Testis (tissue), 3 donors: Measurements from ENCODE around the gene KMT5C. TPM values are rescaled to one million over a fixed set of nuclear protein-coding genes. Genes with fewer than 3 reads are reported as not detected.

Experiments
- DNase-seq: peaks from one replicate; pipeline ENCODE4 v3.0.0-alpha.2; 2019
- H3K27ac ChIP-seq, 2 donors: fragments of 200-600 bp; sonication (generic); one replicate each; pipeline ENCODE4 v1.5.1; 2019
- H3K27me3 ChIP-seq: fragments of 200-600 bp; sonication (generic); one replicate; pipeline ENCODE4 v1.5.1; 2019
- H3K36me3 ChIP-seq: fragments of 200-600 bp; sonication (generic); one replicate; pipeline ENCODE4 v1.5.1; 2017; ENCODE audit warnings: low read depth; ENCODE audit errors: missing control alignments
- H3K4me1 ChIP-seq: fragments of 200-600 bp; sonication (generic); one replicate; pipeline ENCODE4 v1.5.1; 2019
- H3K4me3 ChIP-seq, 2 donors: fragments of 200-600 bp; sonication (generic); one replicate each; pipeline ENCODE4 v1.5.1; 2017 to 2019
- H3K9me3 ChIP-seq: fragments of 200-600 bp; sonication (generic); one replicate; pipeline ENCODE4 v1.5.1; 2017
- CTCF ChIP-seq, 3 experiments: fragments of 450-650 bp in 2 of 3; fragments of 200-600 bp in 1 of 3; sonication (generic) in 1 of 3; IDR thresholded peaks; one replicate each; pipeline ENCODE4 v1.5.1; 2016 to 2019; ENCODE audit warnings: antibody characterized with exemption in 3 of 3, mild to moderate bottlenecking in 2 of 3, moderate library complexity in 1 of 3
- POLR2A ChIP-seq: fragments of 450-650 bp; IDR thresholded peaks from one replicate; pipeline ENCODE4 v1.6.1; 2017; ENCODE audit warnings: antibody characterized with exemption, mild to moderate bottlenecking, moderate library complexity
- WGBS, 2 donors: methylation state at CpG; one replicate each; pipeline ENCODE4 v1.1.5; 2018; 5-methylcytosine and 5-hydroxymethylcytosine counted together
- intact Hi-C: fragments of 100-400 bp; cut with DNase I; formaldehyde crosslinking; loops from one replicate; pipeline ENCODE4 v1.15.1; 2023; ENCODE audit warnings: low total_unique reads
- polyA plus RNA-seq: library from polyadenylated mRNA; stranded (reverse); fragments of 350-450 nt; fragmentation: Illumina TruSeq; extraction: RNeasy Lipid Tissue Mini Kit (QIAGEN cat#74804); gene quantifications from one replicate; pipeline ENCODE4 v1.2.3, GENCODE V29; 2014; ENCODE audit warnings: low read depth, low replicate concordance; ENCODE audit not compliant: insufficient read depth
- total RNA-seq, 2 donors: library from RNA; depleted of rRNA; stranded (reverse); fragments of >200 nt; gene quantifications; one replicate each; pipeline ENCODE4 v1.2.3, GENCODE V29; 2016

The KMT5C gene
- total and polyA plus RNA-seq, 3 donors from 2014 or later: 14.6 to 62.9 (median 48.8) TPM

DNA sequence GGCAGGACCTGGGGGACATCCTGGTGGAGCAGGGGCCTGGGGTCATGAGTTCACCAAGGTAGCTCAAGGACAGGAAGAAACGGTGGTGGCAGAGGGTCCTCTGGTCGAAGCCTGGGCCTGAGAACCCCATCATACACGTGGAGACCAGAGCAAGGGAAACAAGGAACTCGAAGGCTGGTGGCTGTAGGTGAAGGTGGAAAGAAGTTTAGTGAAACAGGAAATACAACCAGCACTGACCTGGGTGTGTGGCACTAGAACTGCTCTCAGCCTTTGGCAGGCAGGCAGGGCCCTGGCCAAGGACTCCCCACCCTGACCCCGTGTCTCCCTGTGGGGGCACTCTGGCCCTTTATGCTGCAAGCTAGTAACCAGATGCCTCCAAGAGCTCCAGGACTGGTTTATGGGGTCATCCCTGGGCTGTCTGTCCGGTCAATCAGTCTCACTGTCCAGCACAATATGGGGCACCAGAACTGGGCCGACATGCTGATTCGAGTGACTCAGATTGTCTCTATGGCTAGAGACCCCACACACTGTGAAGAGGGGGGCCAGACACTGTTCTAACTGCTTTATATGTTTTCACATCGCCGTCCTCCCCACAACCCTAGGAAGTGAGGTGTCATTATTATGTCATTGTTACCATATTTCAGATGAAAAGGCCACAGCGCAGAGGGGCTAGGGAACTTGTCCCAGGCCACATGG is 11.1 kb downstream of the KMT5C start:
- H3K9me3 ChIP-seq: no peaks in the 10 kb centered on the region
- no peak overlapping the region for H3K27ac ChIP-seq
- peaks cover 8% of the 10 kb centered on the region for H3K4me1 ChIP-seq
- 81 to 89% methylated on average over 10 to 11 of the region's 11 CpGs for WGBS, 2 donors
- no peak overlapping the region for H3K4me3 ChIP-seq
- DNase-seq: no peak
- H3K36me3 ChIP-seq: no peaks in the 10 kb centered on the region
- H3K27me3 ChIP-seq: no peaks in the 10 kb centered on the region
- intact Hi-C loops: no loop called here
- TF ChIP-seq CTCF (IDR thresholded peaks at IDR 0.05) (no peak), POLR2A (no peak)

- peaks cover 8% of the 10 kb centered on the region for H3K4me1 ChIP-seq
- WGBS, 2 donors: 87% methylated on average over 6 of the region's 6 CpGs; no CpG with 5 or more reads in 1 of the 2 donors
- TF ChIP-seq CTCF (IDR thresholded peaks at IDR 0.05) (no peak), POLR2A (no peak)
- H3K9me3 ChIP-seq: no peaks in the 10 kb centered on the region
- H3K36me3 ChIP-seq: no peaks in the 10 kb centered on the region
- no peak overlapping the region for H3K4me3 ChIP-seq
- no peaks in the 10 kb centered on the region for H3K27me3 ChIP-seq
- intact Hi-C loops: no loop called here
- DNase-seq: no peak
- no peak overlapping the region for H3K27ac ChIP-seq
Measured at GRCh38 chr19:55352040-55352439, 12.4 kb downstream of the KMT5C start.

DNA sequence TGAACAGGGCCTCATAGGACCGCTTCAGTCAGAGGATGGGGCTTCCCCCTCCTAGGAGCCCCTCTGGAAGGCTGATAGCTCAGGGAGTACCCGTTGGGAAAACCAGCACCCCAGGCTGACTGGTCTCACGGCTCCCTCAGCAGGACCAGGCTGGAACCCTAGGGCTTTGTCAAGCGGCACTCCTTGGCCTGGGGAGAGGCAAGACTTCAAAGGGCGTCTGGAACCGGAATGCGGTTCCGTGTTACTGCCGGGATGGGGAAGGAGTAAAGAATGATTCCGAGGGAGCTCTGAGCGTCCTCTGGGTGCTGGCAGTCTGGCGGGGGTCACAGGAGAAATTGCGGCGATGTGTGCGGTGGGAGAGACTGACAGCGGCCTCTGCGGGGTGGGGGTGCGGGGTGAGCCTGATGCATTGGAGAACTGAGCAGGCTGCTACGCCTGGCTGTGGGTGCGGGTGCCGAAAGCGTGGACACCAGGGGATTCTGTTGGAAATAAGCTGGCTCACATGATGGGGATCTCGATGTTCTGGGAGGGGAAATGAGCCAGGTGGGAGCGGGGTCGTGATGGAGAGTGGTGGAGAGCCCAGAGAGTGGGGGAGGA is 13.0 kb downstream of the KMT5C start:
- Histone ChIP-seq H3K4me3 (no peak overlapping the region), H3K36me3 (no peaks in the 10 kb centered on the region), H3K4me1 (peaks cover 8% of the 10 kb centered on the region), H3K9me3 (no peaks in the 10 kb centered on the region), H3K27me3 (no peaks in the 10 kb centered on the region), H3K27ac (no peak overlapping the region)
- TF ChIP-seq POLR2A (no peak), CTCF (IDR thresholded peaks at IDR 0.05) (no peak)
- WGBS, 2 donors: 54 to 55% methylated on average over 25 of the region's 25 CpGs
- intact Hi-C loops: no loop called here
- no peak for DNase-seq

DNA sequence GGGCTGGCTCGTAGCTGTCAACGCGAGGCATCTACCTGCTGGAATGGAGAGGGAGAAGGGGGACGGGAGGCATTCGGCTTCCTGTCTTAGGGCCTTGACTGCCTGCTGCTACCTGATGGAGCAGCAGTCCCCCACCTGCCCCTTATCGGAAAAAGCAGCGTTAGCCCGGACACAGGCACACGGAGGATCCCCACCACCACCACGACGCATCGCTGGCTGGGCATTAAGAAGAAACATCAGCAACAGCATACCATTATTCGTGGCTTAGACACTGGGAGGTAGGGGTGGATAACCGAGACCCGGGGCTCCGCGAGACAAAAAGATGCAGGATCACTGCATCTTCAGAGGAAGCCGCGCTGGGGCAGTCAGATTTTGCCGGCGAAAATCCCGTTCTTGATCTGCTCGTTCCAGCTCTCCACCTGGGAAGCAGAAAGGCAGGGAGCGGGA is 13.7 kb downstream of the KMT5C start:
- no peak for TF ChIP-seq POLR2A
- no peak for TF ChIP-seq CTCF (IDR thresholded peaks at IDR 0.05)
- Histone ChIP-seq H3K9me3 (no peaks in the 10 kb centered on the region), H3K36me3 (no peaks in the 10 kb centered on the region), H3K4me3 (peak overlapping the region; percentile 44 to 58), H3K4me1 (peaks cover 8% of the 10 kb centered on the region), H3K27ac (no peak overlapping the region), H3K27me3 (no peaks in the 10 kb centered on the region)
- WGBS, 2 donors: 0 to 2% methylated on average over 5 to 24 of the region's 24 CpGs
- intact Hi-C loops: no loop called here
- DNase-seq: no peak
